Ishikawa (cell line): ENCODE results near the gene CHRDL2.

Experiments used
- CEBPB ChIP-seq: IDR thresholded peaks from 2 replicates; pipeline ENCODE4 v1.6.1; 2012
- CREB1 ChIP-seq: IDR thresholded peaks from 2 replicates; pipeline ENCODE4 v1.6.1; 2012; ENCODE audit warnings: low read depth
- EGR1 ChIP-seq: IDR thresholded peaks from 2 replicates; pipeline ENCODE4 v1.6.1; 2012
- EP300 ChIP-seq: IDR thresholded peaks from 2 replicates; pipeline ENCODE4 v1.6.1; 2012; ENCODE audit warnings: borderline replicate concordance
- FOXM1 ChIP-seq: IDR thresholded peaks from 2 replicates; pipeline ENCODE4 v1.6.1; 2012; ENCODE audit warnings: low read depth, borderline replicate concordance
- NFIC ChIP-seq: IDR thresholded peaks from 2 replicates; pipeline ENCODE4 v1.6.1; 2012
- RAD21 ChIP-seq: IDR thresholded peaks from 2 replicates; pipeline ENCODE4 v1.6.1; 2012; ENCODE audit warnings: low read depth
- REST ChIP-seq: IDR thresholded peaks from 2 replicates; pipeline ENCODE4 v1.6.1; 2012; ENCODE audit warnings: low read depth, mild to moderate bottlenecking
- TAF1 ChIP-seq: IDR thresholded peaks from 2 replicates; pipeline ENCODE4 v1.6.1; 2012; ENCODE audit warnings: low read depth, mild to moderate bottlenecking
- TEAD4 ChIP-seq: IDR thresholded peaks from 2 replicates; pipeline ENCODE4 v1.6.1; 2012
- YY1 ChIP-seq: IDR thresholded peaks from 2 replicates; pipeline ENCODE4 v1.6.1; 2012; ENCODE audit warnings: low read depth
- ZBTB7A ChIP-seq: IDR thresholded peaks from 2 replicates; pipeline ENCODE4 v1.6.1; 2012; ENCODE audit warnings: low read depth
- TF ChIP-seq, protein P1 (sequence below): IDR thresholded peaks from 2 replicates; pipeline ENCODE4 v1.6.1; 2012
- TF ChIP-seq, protein P2 (sequence below): IDR thresholded peaks from 2 replicates; pipeline ENCODE4 v1.6.1; 2012

DNA sequence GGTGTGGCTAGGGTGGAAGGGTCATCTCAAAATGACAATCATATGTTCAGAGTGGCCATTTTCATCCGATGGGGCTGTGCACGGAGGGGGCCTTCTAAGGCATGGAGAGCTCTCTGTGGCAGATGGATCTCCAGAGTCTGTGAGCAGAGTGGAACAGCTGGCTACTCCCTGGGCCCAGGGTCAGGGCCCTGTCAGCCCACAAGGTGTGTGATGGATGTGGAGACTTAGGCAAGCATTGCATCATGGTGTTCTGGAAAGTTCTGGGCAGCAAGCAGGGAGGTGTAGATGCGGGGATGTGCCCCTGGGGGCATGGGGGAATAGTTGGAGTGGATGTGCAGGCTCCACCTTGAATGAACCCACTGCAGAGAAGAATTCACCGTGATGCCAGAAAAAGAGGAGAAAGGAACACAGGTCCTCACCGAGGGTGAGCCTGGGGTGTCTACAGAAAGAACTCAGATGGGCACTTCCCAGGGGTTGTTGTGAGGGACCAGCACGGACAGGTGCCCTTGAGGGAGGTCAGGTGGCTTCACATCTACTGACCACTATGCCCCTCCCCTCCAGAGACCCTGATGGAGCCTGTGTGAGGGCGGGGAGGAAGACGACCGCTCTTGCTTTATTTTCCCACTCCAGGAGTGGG lies 51.1 kb downstream of the CHRDL2 start:
- TF ChIP-seq, protein P1, sequence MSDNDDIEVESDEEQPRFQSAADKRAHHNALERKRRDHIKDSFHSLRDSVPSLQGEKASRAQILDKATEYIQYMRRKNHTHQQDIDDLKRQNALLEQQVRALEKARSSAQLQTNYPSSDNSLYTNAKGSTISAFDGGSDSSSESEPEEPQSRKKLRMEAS: no peak
- TF ChIP-seq YY1: no peak
- no peak for TF ChIP-seq FOXM1
- no peak for TF ChIP-seq CREB1
- TF ChIP-seq REST: no peak
- TF ChIP-seq TEAD4: no peak
- TF ChIP-seq ZBTB7A: no peak
- no peak for TF ChIP-seq TAF1
- TF ChIP-seq EP300: no peak
- TF ChIP-seq EGR1: no peak
- TF ChIP-seq RAD21: no peak
- TF ChIP-seq NFIC: no peak
- no peak for TF ChIP-seq CEBPB
- TF ChIP-seq, protein P2, sequence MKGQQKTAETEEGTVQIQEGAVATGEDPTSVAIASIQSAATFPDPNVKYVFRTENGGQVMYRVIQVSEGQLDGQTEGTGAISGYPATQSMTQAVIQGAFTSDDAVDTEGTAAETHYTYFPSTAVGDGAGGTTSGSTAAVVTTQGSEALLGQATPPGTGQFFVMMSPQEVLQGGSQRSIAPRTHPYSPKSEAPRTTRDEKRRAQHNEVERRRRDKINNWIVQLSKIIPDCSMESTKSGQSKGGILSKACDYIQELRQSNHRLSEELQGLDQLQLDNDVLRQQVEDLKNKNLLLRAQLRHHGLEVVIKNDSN: no peak
